ENCODE data around the gene CYYR1. TPM values are rescaled to one million over a fixed set of nuclear protein-coding genes. Genes with fewer than 3 reads are reported as not detected.

Gene CYYR1
- total RNA-seq, 1 experiment from 2014 or later = 13.6 TPM

GRCh38 chr21:26529526-26529925, 43.6 kb downstream of the CYYR1 start:
- Histone ChIP-seq H3K9ac (ENCODE audit: extremely low read depth, insufficient read length, low read length) (no peak overlapping the region), H4K8ac (replicated peaks; ENCODE audit: insufficient read length, low read depth, low read length) (no peak overlapping the region), H2BK20ac (ENCODE audit: low read depth, low read length, poor library complexity, severe bottlenecking) (no peak overlapping the region), H3K23me2 (ENCODE audit: insufficient read length, low read depth, low read length, poor library complexity, severe bottlenecking) (no peaks in the 10 kb centered on the region), H3K27ac (ENCODE audit: insufficient read length, low read depth, low read length) (no peak overlapping the region), H3K79me1 (ENCODE audit: insufficient read depth, low read depth, low read length, poor library complexity, severe bottlenecking) (no peaks in the 10 kb centered on the region), H3K18ac (ENCODE audit: insufficient read length, low read depth, low read length) (no peak overlapping the region), H2AK5ac (ENCODE audit: insufficient read length, low read length) (no peak overlapping the region), H3T11ph (ENCODE audit: low read length) (no peak overlapping the region), H3K23ac (ENCODE audit: insufficient read length, low read depth, low read length) (no peak overlapping the region), H2BK5ac (ENCODE audit: insufficient read length, low read length) (no peak overlapping the region), H3K14ac (ENCODE audit: insufficient read depth, low read length) (no peak overlapping the region), H3K79me2 (ENCODE audit: insufficient read depth, low read length) (no peaks in the 10 kb centered on the region), H4K91ac (ENCODE audit: insufficient read length, low read depth, low read length) (no peak overlapping the region), H3K4me2 (ENCODE audit: insufficient read depth, insufficient read length, low read length) (no peak overlapping the region), H3K9me3 (ENCODE audit: control insufficient read depth, low read depth, low read length) (no peaks in the 10 kb centered on the region), H2AFZ (ENCODE audit: low read length) (no peak overlapping the region), H2BK15ac (ENCODE audit: low read depth, low read length) (no peak overlapping the region), H3K4ac (ENCODE audit: low read depth, low read length) (no peak overlapping the region), H4K5ac (ENCODE audit: insufficient read length, low read depth, low read length) (no peak overlapping the region), H3K27me3 (ENCODE audit: insufficient read depth, low read length) (no peaks in the 10 kb centered on the region), H2BK120ac (ENCODE audit: low read depth, low read length, poor library complexity, severe bottlenecking) (no peak overlapping the region), H4K20me1 (ENCODE audit: control insufficient read depth, insufficient read depth, insufficient read length) (no peaks in the 10 kb centered on the region), H3K56ac (ENCODE audit: insufficient read length, low read depth, low read length) (no peak overlapping the region), H2BK12ac (ENCODE audit: insufficient read length, low read depth, low read length) (no peak overlapping the region), H3K4me1 (ENCODE audit: insufficient read depth, low read length) (no peaks in the 10 kb centered on the region; the same call in 1 of the 2 replicates)
- Mint-ChIP-seq H3K36me3 (ENCODE audit: insufficient read depth in 1 of 3, low read depth in 3 of 3) (peaks cover 3 to 9% (median 7%) of the 10 kb centered on the region in 3 experiments; a peak in 4 of 7 replicates), H3K9me3 (no peaks in the 10 kb centered on the region), H3K4me3 (no peak overlapping the region), H3K4me1 (peaks cover 5% of the 10 kb centered on the region in 2 experiments), H3K27me3 (ENCODE audit: low read depth) (no peaks in the 10 kb centered on the region), H3K27ac (no peak overlapping the region)
- no peak for DNase-seq
- WGBS (ENCODE audit: extremely low coverage, insufficient read length, low lambda C conversion rate) = no CpG with 5 or more reads among the region's 1 CpG
- no peak for TF ChIP-seq CTCF (conservative IDR thresholded peaks at IDR 0.05)
